HepG2 (cell line): ENCODE measurements around the gene CDKL5. TPM values are rescaled to one million over a fixed set of nuclear protein-coding genes. Genes with fewer than 3 reads are reported as not detected.

ENCODE experiments used
- AHDC1 ChIP-seq: sonication (generic); formaldehyde crosslinking; IDR thresholded peaks from 2 replicates; pipeline ENCODE4 v1.5.1; 2020; ENCODE audit warnings: mild to moderate bottlenecking, missing genetic modification reagents, borderline replicate concordance
- BATF2 ChIP-seq: sonication (generic); formaldehyde crosslinking; IDR thresholded peaks from 2 replicates; pipeline ENCODE4 v1.8.0; 2022; ENCODE audit warnings: mild to moderate bottlenecking, missing genetic modification reagents, moderate library complexity
- MLXIP ChIP-seq: sonication (generic); formaldehyde crosslinking; IDR thresholded peaks from 2 replicates; pipeline ENCODE4 v1.9.0; 2021; ENCODE audit warnings: missing genetic modification reagents, borderline replicate concordance
- SOX5 ChIP-seq: IDR thresholded peaks from 2 replicates; pipeline ENCODE4 v1.6.1; 2016; ENCODE audit warnings: borderline replicate concordance
- TAF1 ChIP-seq: sonication (generic); formaldehyde crosslinking; IDR thresholded peaks from 2 replicates; pipeline ENCODE4 v1.4.0; 2020; ENCODE audit warnings: missing genetic modification reagents
- ZNF10 ChIP-seq: sonication (generic); formaldehyde crosslinking; IDR thresholded peaks from 2 replicates; pipeline ENCODE4 v1.4.0; 2020; ENCODE audit warnings: mild to moderate bottlenecking, low read depth, missing genetic modification reagents, borderline replicate concordance
- ZNF564 ChIP-seq: sonication (generic); formaldehyde crosslinking; IDR thresholded peaks from 2 replicates; pipeline ENCODE4 v1.8.1; 2023; ENCODE audit warnings: mild to moderate bottlenecking, missing genetic modification reagents
- ZSCAN25 ChIP-seq: sonication (generic); formaldehyde crosslinking; IDR thresholded peaks from 2 replicates; pipeline ENCODE4 v1.8.0; 2022; ENCODE audit warnings: mild to moderate bottlenecking, missing genetic modification reagents
- polyA plus RNA-seq, 8 experiments: library from polyadenylated mRNA; depleted of rRNA in 3 of 8; stranded (reverse) in 7 of 8; unstranded in 1 of 8; fragments of >200 nt; fragmentation: Illumina TruSeq in 4 of 8; extraction: Trizol in 4 of 8; gene quantifications; 2 replicates each; pipeline versions ENCODE4 v1.2.1 to v1.2.3, GENCODE V29; 2011 to 2016; ENCODE audit warnings: low read depth in 4 of 8, missing spikeins in 1 of 8, mixed read lengths in 1 of 8; ENCODE audit not compliant: insufficient read depth in 1 of 8
- total RNA-seq, 5 experiments: library from RNA; depleted of rRNA; stranded (reverse); fragments of >200 nt; fragmentation: Illumina TruSeq; extraction: Trizol; gene quantifications; 2 replicates each; pipeline ENCODE4 v1.2.3, GENCODE V29; 2016; ENCODE audit warnings: low read depth in 1 of 5
- TF ChIP-seq, protein P1 (sequence below): sonication (generic); formaldehyde crosslinking; IDR thresholded peaks from 2 replicates; pipeline ENCODE4 v1.4.0; 2020; ENCODE audit warnings: missing genetic modification reagents, borderline replicate concordance
- TF ChIP-seq, protein P2 (sequence below): sonication (generic); formaldehyde crosslinking; IDR thresholded peaks from 2 replicates; pipeline ENCODE4 v1.5.0; 2020; ENCODE audit warnings: mild to moderate bottlenecking, missing genetic modification reagents, borderline replicate concordance

The CDKL5 gene
- total and polyA plus RNA-seq, 2 of the 13 experiments (the other 11 are each of a cell fraction or from before 2014, with no cell fraction given): 2.8 to 7.0 TPM

DNA sequence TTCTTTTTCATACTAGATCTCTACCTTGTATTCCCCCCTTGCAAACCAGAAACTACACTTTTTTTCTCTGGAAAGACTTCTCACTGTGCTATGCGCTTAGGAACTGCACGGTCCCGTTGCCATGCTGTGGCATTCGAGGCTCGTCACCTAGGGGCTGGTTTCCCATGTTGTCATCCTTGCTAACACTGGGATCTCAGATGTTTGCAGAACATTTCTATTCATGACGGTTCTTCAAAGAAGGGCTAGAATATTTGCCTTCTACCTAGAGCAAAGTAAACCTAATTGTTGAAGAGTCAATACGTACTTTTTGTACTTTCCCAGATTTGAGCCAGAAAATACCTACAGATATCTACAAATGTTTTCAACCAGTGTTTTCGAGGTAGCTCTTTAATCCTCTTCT, 205.5 kb downstream of the CDKL5 start (continued):
- peak; percentile 37; the same call in 1 of the 2 replicates for TF ChIP-seq AHDC1 (CRISPR knock-in tag)
- no peak for TF ChIP-seq ZSCAN25 (CRISPR knock-in tag)
- no peak for TF ChIP-seq MLXIP (CRISPR knock-in tag)
- no peak for TF ChIP-seq ZNF10 (CRISPR knock-in tag)
- TF ChIP-seq TAF1 (CRISPR knock-in tag): no peak
- TF ChIP-seq BATF2 (CRISPR knock-in tag): no peak
- TF ChIP-seq ZNF564 (CRISPR knock-in tag): no peak
- peak; percentile 52; the same call in 1 of the 2 replicates for TF ChIP-seq SOX5 (CRISPR knock-in tag)
- TF ChIP-seq, protein P1, sequence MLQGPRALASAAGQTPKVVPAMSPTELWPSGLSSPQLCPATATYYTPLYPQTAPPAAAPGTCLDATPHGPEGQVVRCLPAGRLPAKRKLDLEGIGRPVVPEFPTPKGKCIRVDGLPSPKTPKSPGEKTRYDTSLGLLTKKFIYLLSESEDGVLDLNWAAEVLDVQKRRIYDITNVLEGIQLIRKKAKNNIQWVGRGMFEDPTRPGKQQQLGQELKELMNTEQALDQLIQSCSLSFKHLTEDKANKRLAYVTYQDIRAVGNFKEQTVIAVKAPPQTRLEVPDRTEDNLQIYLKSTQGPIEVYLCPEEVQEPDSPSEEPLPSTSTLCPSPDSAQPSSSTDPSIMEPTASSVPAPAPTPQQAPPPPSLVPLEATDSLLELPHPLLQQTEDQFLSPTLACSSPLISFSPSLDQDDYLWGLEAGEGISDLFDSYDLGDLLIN (CRISPR knock-in tag): no peak
- TF ChIP-seq, protein P2, sequence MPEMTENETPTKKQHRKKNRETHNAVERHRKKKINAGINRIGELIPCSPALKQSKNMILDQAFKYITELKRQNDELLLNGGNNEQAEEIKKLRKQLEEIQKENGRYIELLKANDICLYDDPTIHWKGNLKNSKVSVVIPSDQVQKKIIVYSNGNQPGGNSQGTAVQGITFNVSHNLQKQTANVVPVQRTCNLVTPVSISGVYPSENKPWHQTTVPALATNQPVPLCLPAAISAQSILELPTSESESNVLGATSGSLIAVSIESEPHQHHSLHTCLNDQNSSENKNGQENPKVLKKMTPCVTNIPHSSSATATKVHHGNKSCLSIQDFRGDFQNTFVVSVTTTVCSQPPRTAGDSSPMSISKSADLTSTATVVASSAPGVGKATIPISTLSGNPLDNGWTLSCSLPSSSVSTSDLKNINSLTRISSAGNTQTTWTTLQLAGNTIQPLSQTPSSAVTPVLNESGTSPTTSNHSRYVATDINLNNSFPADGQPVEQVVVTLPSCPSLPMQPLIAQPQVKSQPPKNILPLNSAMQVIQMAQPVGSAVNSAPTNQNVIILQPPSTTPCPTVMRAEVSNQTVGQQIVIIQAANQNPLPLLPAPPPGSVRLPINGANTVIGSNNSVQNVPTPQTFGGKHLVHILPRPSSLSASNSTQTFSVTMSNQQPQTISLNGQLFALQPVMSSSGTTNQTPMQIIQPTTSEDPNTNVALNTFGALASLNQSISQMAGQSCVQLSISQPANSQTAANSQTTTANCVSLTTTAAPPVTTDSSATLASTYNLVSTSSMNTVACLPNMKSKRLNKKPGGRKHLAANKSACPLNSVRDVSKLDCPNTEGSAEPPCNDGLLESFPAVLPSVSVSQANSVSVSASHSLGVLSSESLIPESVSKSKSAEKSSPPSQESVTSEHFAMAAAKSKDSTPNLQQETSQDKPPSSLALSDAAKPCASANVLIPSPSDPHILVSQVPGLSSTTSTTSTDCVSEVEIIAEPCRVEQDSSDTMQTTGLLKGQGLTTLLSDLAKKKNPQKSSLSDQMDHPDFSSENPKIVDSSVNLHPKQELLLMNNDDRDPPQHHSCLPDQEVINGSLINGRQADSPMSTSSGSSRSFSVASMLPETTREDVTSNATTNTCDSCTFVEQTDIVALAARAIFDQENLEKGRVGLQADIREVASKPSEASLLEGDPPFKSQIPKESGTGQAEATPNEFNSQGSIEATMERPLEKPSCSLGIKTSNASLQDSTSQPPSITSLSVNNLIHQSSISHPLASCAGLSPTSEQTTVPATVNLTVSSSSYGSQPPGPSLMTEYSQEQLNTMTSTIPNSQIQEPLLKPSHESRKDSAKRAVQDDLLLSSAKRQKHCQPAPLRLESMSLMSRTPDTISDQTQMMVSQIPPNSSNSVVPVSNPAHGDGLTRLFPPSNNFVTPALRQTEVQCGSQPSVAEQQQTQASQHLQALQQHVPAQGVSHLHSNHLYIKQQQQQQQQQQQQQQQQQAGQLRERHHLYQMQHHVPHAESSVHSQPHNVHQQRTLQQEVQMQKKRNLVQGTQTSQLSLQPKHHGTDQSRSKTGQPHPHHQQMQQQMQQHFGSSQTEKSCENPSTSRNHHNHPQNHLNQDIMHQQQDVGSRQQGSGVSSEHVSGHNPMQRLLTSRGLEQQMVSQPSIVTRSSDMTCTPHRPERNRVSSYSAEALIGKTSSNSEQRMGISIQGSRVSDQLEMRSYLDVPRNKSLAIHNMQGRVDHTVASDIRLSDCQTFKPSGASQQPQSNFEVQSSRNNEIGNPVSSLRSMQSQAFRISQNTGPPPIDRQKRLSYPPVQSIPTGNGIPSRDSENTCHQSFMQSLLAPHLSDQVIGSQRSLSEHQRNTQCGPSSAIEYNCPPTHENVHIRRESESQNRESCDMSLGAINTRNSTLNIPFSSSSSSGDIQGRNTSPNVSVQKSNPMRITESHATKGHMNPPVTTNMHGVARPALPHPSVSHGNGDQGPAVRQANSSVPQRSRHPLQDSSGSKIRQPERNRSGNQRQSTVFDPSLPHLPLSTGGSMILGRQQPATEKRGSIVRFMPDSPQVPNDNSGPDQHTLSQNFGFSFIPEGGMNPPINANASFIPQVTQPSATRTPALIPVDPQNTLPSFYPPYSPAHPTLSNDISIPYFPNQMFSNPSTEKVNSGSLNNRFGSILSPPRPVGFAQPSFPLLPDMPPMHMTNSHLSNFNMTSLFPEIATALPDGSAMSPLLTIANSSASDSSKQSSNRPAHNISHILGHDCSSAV: no peak
